HG02642 (cell line): Measurements from ENCODE around the gene GLUD1.
"Not testable (repeated sequence)": the region's sequence is repeated elsewhere in the genome, so short reads cannot be mapped to it uniquely, and the experiment has no call there.

Source experiments
- ATAC-seq: cut with Tn5 transposase; IDR thresholded peaks from one replicate; pipeline ENCODE4 v1.9.1; 2021; ENCODE audit warnings: mild to moderate bottlenecking; ENCODE audit not compliant: unreplicated experiment, poor library complexity

The GLUD1 gene

GRCh38 chr10:87007674-87008073 lies 87.0 kb downstream of the GLUD1 start:
- ATAC-seq, result not testable (repeated sequence)

DNA sequence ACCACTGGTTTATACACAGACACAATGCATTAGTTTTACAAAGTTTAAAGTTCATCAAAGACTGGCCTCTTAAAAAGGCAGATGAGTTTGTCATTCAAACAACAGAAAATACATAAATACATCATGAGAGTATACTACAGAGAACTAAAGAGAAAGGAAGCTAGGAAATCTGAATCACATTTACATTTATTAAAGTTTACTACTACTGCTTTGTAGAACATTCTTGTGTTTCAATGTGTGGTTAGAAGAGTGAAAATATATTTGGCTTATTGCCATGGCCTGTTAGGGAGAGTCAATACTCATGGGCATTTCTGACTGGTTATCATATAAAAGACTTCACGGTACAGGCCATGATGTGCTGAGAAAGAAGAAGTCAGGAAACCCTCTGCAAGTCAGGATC lies 87.5 kb downstream of the GLUD1 start:
- ATAC-seq, result not testable (repeated sequence)

- ATAC-seq, result no peak
Measured at GRCh38 chr10:87000491-87000890, 94.2 kb downstream of the GLUD1 start.
